GM04504 (cell line): ENCODE results near the gene NEK9.
"Not testable (repeated sequence)": the region's sequence is repeated elsewhere in the genome, so short reads cannot be mapped to it uniquely, and the experiment has no call there.

Experiments
- DNase-seq: peaks from one replicate; pipeline ENCODE4 v3.0.0-alpha.2; 2012; ENCODE audit warnings: low read depth

The NEK9 gene

GRCh38 chr14:75126679-75127473 lies at the start of gene NEK9:
NEK9 (minus strand) TSS chr14:75127048; CDS start chr14:75126921, 127 bp downstream.
- DNase-seq = peak; percentile 65

- DNase-seq = peak; percentile 74
Observed at GRCh38 chr14:75176142-75176820, 49.4 kb upstream of the NEK9 start, which contains the start of gene TMED10. TMED10 (minus strand) TSS chr14:75176612; CDS start chr14:75176579, 33 bp downstream.

- no peak for DNase-seq
Observed at GRCh38 chr14:75175677-75176141, 48.9 kb upstream of the NEK9 start.

GRCh38 chr14:75174066-75174465 lies 47.2 kb upstream of the NEK9 start:
- DNase-seq = no peak

GRCh38 chr14:75170772-75171171 lies 43.9 kb upstream of the NEK9 start:
- DNase-seq = no peak

GRCh38 chr14:75168586-75169335 lies 41.9 kb upstream of the NEK9 start:
- no peak for DNase-seq

GRCh38 chr14:75167325-75167724 lies 40.5 kb upstream of the NEK9 start:
- no peak for DNase-seq

- DNase-seq = no peak
Observed at GRCh38 chr14:75165586-75166391, 38.9 kb upstream of the NEK9 start.

- DNase-seq = no peak
Observed at GRCh38 chr14:75164809-75165208, 38.0 kb upstream of the NEK9 start.

- no peak for DNase-seq
Observed at GRCh38 chr14:75163677-75164076, 36.8 kb upstream of the NEK9 start.

- no peak for DNase-seq
Observed at GRCh38 chr14:75162631-75163030, 35.8 kb upstream of the NEK9 start.

- no peak for DNase-seq
Observed at GRCh38 chr14:75158843-75159614, 32.2 kb upstream of the NEK9 start.

- no peak for DNase-seq
Observed at GRCh38 chr14:75156901-75157300, 30.1 kb upstream of the NEK9 start.

GRCh38 chr14:75156111-75156510 lies 29.3 kb upstream of the NEK9 start:
- DNase-seq = no peak

GRCh38 chr14:75155169-75155568 lies 28.3 kb upstream of the NEK9 start:
- no peak for DNase-seq

GRCh38 chr14:75153295-75153694 lies 26.4 kb upstream of the NEK9 start:
- DNase-seq = no peak

GRCh38 chr14:75151851-75152250 lies 25.0 kb upstream of the NEK9 start:
- DNase-seq = no peak

- not testable (repeated sequence) for DNase-seq
Observed at GRCh38 chr14:75150637-75151036, 23.8 kb upstream of the NEK9 start.

- DNase-seq = no peak
Observed at GRCh38 chr14:75150150-75150549, 23.3 kb upstream of the NEK9 start.

GRCh38 chr14:75147423-75148071 lies 20.7 kb upstream of the NEK9 start:
- DNase-seq = no peak
